Measurements from ENCODE around the gene EID2. TPM values are rescaled to one million over a fixed set of nuclear protein-coding genes. Genes with fewer than 3 reads are reported as not detected.

EID2 gene
- total and polyA plus RNA-seq, 10 of the 15 experiments (the other 5 are each of a cell fraction or from before 2014, with no cell fraction given): 1.6 to 11.4 (median 7.0) TPM

DNA sequence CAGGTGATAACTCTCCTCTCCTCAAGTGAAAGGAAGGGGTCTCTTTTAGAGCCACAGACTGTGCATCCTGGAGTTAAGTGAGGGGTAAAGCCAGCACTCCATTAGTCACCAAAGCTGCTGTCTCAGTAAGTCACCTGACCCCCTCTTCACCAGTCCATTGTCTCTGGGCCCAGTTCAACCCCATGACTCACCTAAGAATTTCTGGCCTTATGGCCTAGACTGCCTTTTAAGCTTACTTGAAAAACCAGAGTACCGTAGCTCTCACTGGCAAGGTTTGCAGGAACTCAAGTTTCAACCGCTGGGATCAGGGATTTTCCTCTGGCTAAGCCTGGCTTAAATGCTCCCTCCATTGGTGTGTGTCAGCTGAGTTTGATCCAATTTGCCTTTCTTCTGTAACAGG is 23.4 kb upstream of the EID2 start:
- ChIA-PET SMC1A (ENCODE audit: uncharacterized antibody, unreplicated experiment) (no interaction called here), POLR2A (no interaction called here), RAD21 (ENCODE audit: unreplicated experiment) (no interaction called here), CTCF (interaction anchor here (1.1 to 4.0 kb wide), 2 partner anchors 12 to 109 kb away, joined by 4 to 26 read pairs; no protein-coding TSS in a partner anchor)
- Histone ChIP-seq H3K9me3 (replicated peaks; ENCODE audit: control insufficient read depth, insufficient read depth, low read length) (no peaks in the 10 kb centered on the region), H2AFZ (ENCODE audit: control insufficient read depth, low read depth, low read length) (no peak overlapping the region), H3K79me2 (ENCODE audit: control insufficient read depth, insufficient read depth, low read length) (no peaks in the 10 kb centered on the region), H4K20me1 (ENCODE audit: control insufficient read depth, insufficient read depth) (no peaks in the 10 kb centered on the region), H3K27ac (ENCODE audit: control insufficient read depth, insufficient read depth) (no peak overlapping the region), H3K36me3 (ENCODE audit: control insufficient read depth in 2 of 2, insufficient read depth in 2 of 2, low read length in 1 of 2) (no peaks in the 10 kb centered on the region), H3K4me2 (ENCODE audit: control insufficient read depth, insufficient read depth) (no peak overlapping the region), H3K9ac (ENCODE audit: control insufficient read depth, insufficient read depth, low read length) (no peak overlapping the region), H3K4me3 (no peak overlapping the region), H3K4me1 (ENCODE audit: control insufficient read depth, insufficient read depth, low read length) (peaks cover 11% of the 10 kb centered on the region), H3K27me3 (replicated peaks in 1 of 2; ENCODE audit: control insufficient read depth in 2 of 2, insufficient read depth in 2 of 2, low read length in 1 of 2) (no peaks in the 10 kb centered on the region)
- FAIRE-seq (no peak), ATAC-seq (no peak), DNase-seq (ENCODE audit: low read depth, low spot score) (no peak)
- intact Hi-C loops (cut with micrococcal nuclease; ENCODE audit: unreplicated experiment) (no loop called here), in situ Hi-C loops (cut with MboI) (no loop called here)
- no TSS peak for BruUV-seq (replicated peaks)
- TF ChIP-seq, protein P1, sequence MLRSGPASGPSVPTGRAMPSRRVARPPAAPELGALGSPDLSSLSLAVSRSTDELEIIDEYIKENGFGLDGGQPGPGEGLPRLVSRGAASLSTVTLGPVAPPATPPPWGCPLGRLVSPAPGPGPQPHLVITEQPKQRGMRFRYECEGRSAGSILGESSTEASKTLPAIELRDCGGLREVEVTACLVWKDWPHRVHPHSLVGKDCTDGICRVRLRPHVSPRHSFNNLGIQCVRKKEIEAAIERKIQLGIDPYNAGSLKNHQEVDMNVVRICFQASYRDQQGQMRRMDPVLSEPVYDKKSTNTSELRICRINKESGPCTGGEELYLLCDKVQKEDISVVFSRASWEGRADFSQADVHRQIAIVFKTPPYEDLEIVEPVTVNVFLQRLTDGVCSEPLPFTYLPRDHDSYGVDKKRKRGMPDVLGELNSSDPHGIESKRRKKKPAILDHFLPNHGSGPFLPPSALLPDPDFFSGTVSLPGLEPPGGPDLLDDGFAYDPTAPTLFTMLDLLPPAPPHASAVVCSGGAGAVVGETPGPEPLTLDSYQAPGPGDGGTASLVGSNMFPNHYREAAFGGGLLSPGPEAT (IDR thresholded peaks at IDR 0.05; ENCODE audit: low read depth): no peak
- TF ChIP-seq, protein P2, sequence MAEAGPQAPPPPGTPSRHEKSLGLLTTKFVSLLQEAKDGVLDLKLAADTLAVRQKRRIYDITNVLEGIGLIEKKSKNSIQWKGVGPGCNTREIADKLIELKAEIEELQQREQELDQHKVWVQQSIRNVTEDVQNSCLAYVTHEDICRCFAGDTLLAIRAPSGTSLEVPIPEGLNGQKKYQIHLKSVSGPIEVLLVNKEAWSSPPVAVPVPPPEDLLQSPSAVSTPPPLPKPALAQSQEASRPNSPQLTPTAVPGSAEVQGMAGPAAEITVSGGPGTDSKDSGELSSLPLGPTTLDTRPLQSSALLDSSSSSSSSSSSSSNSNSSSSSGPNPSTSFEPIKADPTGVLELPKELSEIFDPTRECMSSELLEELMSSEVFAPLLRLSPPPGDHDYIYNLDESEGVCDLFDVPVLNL (IDR thresholded peaks at IDR 0.05; ENCODE audit: low read depth, low read length): no peak
- WGBS (ENCODE audit: insufficient coverage, insufficient replicate concordance, low lambda C conversion rate, missing lambda C conversion rate): 55% methylated on average over 2 of the region's 2 CpGs

DNA sequence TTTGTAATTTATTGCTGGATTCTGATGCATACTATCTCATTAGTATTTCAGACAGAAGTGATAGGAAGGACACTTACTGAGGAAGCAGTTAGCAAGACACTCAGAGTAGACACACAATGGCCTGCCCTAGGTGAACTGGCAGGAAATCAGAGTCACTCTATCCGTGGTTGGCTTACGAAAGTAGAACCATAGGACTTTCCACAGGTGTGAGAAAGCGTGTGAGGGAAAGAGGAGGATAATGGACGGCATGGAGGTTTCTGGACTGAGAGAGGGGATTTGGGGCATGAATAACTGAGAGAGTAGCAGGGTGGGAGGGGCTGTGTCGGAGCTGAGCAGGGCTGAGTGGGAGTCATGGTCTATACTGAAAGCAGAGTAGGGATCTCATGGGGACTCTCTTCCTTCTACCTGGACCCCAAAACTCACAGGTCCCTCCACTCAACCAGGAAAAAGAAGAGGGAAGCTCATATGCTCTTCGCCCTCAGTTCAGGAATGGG is 18.7 kb upstream of the EID2 start:
- SMC1A ChIA-PET (ENCODE audit: uncharacterized antibody, unreplicated experiment): interaction anchor here (0.8 to 4.0 kb wide), 2 partner anchors 17 to 115 kb away, joined by 3 to 20 read pairs; no protein-coding TSS in a partner anchor
- BruUV-seq (replicated peaks): no TSS peak
- peak overlapping the region; percentile 90 for H3K4me2 ChIP-seq (ENCODE audit: control insufficient read depth, insufficient read depth)
- ATAC-seq: peak; percentile 77
- peak; percentile 64 for FAIRE-seq
- DNase-seq (ENCODE audit: low read depth, low spot score): no peak
- no peaks in the 10 kb centered on the region for H3K27me3 ChIP-seq (replicated peaks in 1 of 2; ENCODE audit: control insufficient read depth in 2 of 2, insufficient read depth in 2 of 2, low read length in 1 of 2)
- H3K4me1 ChIP-seq (ENCODE audit: control insufficient read depth, insufficient read depth, low read length): peaks cover 24% of the 10 kb centered on the region
- POLR2A ChIA-PET: interaction anchor here (0.5 kb wide), 1 partner anchor 49 kb away, joined by 3 read pairs; no protein-coding TSS in a partner anchor
- WGBS (ENCODE audit: insufficient coverage, insufficient replicate concordance, low lambda C conversion rate, missing lambda C conversion rate): 20% methylated on average over 6 of the region's 6 CpGs
- no peaks in the 10 kb centered on the region for H3K79me2 ChIP-seq (ENCODE audit: control insufficient read depth, insufficient read depth, low read length)
- H3K9me3 ChIP-seq (replicated peaks; ENCODE audit: control insufficient read depth, insufficient read depth, low read length): no peaks in the 10 kb centered on the region
- in situ Hi-C loops (cut with MboI) (no loop called here), intact Hi-C loops (cut with micrococcal nuclease; ENCODE audit: unreplicated experiment) (no loop called here)
- no peaks in the 10 kb centered on the region for H4K20me1 ChIP-seq (ENCODE audit: control insufficient read depth, insufficient read depth)
- RAD21 ChIA-PET (ENCODE audit: unreplicated experiment): no interaction called here
- CTCF ChIA-PET: interaction anchor here (1.3 kb wide), 1 partner anchor 68 kb away, joined by 3 read pairs; no protein-coding TSS in a partner anchor
- H3K4me3 ChIP-seq: peak overlapping the region; percentile 52; the same call in 1 of the 2 replicates
- no peaks in the 10 kb centered on the region for H3K36me3 ChIP-seq (ENCODE audit: control insufficient read depth in 2 of 2, insufficient read depth in 2 of 2, low read length in 1 of 2)
- H3K27ac ChIP-seq (ENCODE audit: control insufficient read depth, insufficient read depth): peak overlapping the region; percentile 88
- H3K9ac ChIP-seq (ENCODE audit: control insufficient read depth, insufficient read depth, low read length): peak overlapping the region; percentile 8
- H2AFZ ChIP-seq (ENCODE audit: control insufficient read depth, low read depth, low read length): peak overlapping the region; percentile 80
- no peak for TF ChIP-seq CBX3 (IDR thresholded peaks at IDR 0.05; ENCODE audit: borderline replicate concordance, low read depth)
- no peak for TF ChIP-seq CREM (IDR thresholded peaks at IDR 0.05; ENCODE audit: low read depth)
- 0 out of 2 replicates have a peak, but pooled peaks have one; percentile 23 for TF ChIP-seq NFIC (IDR thresholded peaks at IDR 0.05; ENCODE audit: low read depth, low read length)
- no peak for TF ChIP-seq ZZZ3 (IDR thresholded peaks at IDR 0.05; ENCODE audit: control insufficient read depth, insufficient read length, low read depth)
- no peak for TF ChIP-seq SIX5 (IDR thresholded peaks at IDR 0.05; ENCODE audit: low read depth, low read length, severe bottlenecking)
- TF ChIP-seq KAT2A (conservative IDR thresholded peaks at IDR 0.05; ENCODE audit: control insufficient read depth, low read depth, low read length): no peak
- TF ChIP-seq, protein P3, sequence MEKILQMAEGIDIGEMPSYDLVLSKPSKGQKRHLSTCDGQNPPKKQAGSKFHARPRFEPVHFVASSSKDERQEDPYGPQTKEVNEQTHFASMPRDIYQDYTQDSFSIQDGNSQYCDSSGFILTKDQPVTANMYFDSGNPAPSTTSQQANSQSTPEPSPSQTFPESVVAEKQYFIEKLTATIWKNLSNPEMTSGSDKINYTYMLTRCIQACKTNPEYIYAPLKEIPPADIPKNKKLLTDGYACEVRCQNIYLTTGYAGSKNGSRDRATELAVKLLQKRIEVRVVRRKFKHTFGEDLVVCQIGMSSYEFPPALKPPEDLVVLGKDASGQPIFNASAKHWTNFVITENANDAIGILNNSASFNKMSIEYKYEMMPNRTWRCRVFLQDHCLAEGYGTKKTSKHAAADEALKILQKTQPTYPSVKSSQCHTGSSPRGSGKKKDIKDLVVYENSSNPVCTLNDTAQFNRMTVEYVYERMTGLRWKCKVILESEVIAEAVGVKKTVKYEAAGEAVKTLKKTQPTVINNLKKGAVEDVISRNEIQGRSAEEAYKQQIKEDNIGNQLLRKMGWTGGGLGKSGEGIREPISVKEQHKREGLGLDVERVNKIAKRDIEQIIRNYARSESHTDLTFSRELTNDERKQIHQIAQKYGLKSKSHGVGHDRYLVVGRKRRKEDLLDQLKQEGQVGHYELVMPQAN (conservative IDR thresholded peaks at IDR 0.05): no peak
- peak; percentile 29; the same call in 1 of the 2 replicates for TF ChIP-seq FOXM1 (IDR thresholded peaks at IDR 0.05; ENCODE audit: low read depth, low read length)
- TF ChIP-seq RB1 (IDR thresholded peaks at IDR 0.05; ENCODE audit: borderline replicate concordance): no peak
- TF ChIP-seq NFYB (IDR thresholded peaks at IDR 0.05; ENCODE audit: insufficient read depth, low read depth, low read length): no peak

Data from GM12878 (cell line).